Right hindlimb (tissue), 1 donor: ENCODE data around the gene NTNG1.
"Not testable (repeated sequence)": the region's sequence is repeated elsewhere in the genome, so short reads cannot be mapped to it uniquely, and the experiment has no call there.

Source experiments
- DNase-seq: peaks from one replicate; pipeline ENCODE4 v3.0.0-alpha.2; 2018

Gene NTNG1

GRCh38 chr1:107140703-107141490 is at the start of gene NTNG1:
Gene NTNG1 (plus strand): TSS chr1:107141039.
- peak; percentile 36 for DNase-seq

- DNase-seq, result no peak
Observed at GRCh38 chr1:107091418-107091817, 49.4 kb upstream of the NTNG1 start.

GRCh38 chr1:107093395-107093794 is 47.4 kb upstream of the NTNG1 start:
- DNase-seq, result not testable (repeated sequence)

GRCh38 chr1:107095647-107096046 is 45.2 kb upstream of the NTNG1 start:
- no peak for DNase-seq

- no peak for DNase-seq
Observed at GRCh38 chr1:107096690-107097089, 44.1 kb upstream of the NTNG1 start.

GRCh38 chr1:107098961-107099360 is 41.9 kb upstream of the NTNG1 start:
- no peak for DNase-seq

GRCh38 chr1:107100331-107100984 is 40.4 kb upstream of the NTNG1 start:
- DNase-seq, result no peak

- no peak for DNase-seq
Observed at GRCh38 chr1:107105914-107106313, 34.9 kb upstream of the NTNG1 start.

- DNase-seq, result no peak
Observed at GRCh38 chr1:107110326-107110725, 30.5 kb upstream of the NTNG1 start.

- peak; percentile 75 for DNase-seq
Observed at GRCh38 chr1:107116306-107116790, 24.5 kb upstream of the NTNG1 start.

GRCh38 chr1:107122225-107122624 is 18.6 kb upstream of the NTNG1 start:
- DNase-seq, result no peak

- DNase-seq, result no peak
Observed at GRCh38 chr1:107123741-107124140, 17.1 kb upstream of the NTNG1 start.

- DNase-seq, result no peak
Observed at GRCh38 chr1:107124694-107125093, 16.1 kb upstream of the NTNG1 start.

GRCh38 chr1:107132195-107132594 is 8.6 kb upstream of the NTNG1 start:
- DNase-seq, result no peak

- no peak for DNase-seq
Observed at GRCh38 chr1:107132780-107133179, 8.1 kb upstream of the NTNG1 start.

- DNase-seq, result peak; percentile 60
Observed at GRCh38 chr1:107135463-107135862, 5.4 kb upstream of the NTNG1 start.

GRCh38 chr1:107138166-107138565 is 2.7 kb upstream of the NTNG1 start:
- DNase-seq, result no peak

GRCh38 chr1:107138767-107139445 is 1.9 kb upstream of the NTNG1 start:
- DNase-seq, result no peak

GRCh38 chr1:107139833-107140702 is 771 bp upstream of the NTNG1 start:
- DNase-seq, result peak; percentile 88

GRCh38 chr1:107141491-107142126 is 770 bp downstream of the NTNG1 start:
- peak; percentile 39 for DNase-seq

GRCh38 chr1:107142140-107142542 is 1.3 kb downstream of the NTNG1 start:
- peak; percentile 23 for DNase-seq

- DNase-seq, result no peak
Observed at GRCh38 chr1:107142666-107143065, 1.8 kb downstream of the NTNG1 start.
